HG03520 (cell line): ENCODE results near the gene TMEM9B.
A peak's percentile ranks its signal among the peaks of the same experiment; 100 is the strongest.
"Not testable (repeated sequence)": the region's sequence is repeated elsewhere in the genome, so short reads cannot be mapped to it uniquely, and the experiment has no call there.

Experiments used
- ATAC-seq: cut with Tn5 transposase; IDR thresholded peaks from one replicate; pipeline ENCODE4 v1.9.1; 2021; ENCODE audit warnings: mild to moderate bottlenecking, moderate library complexity; ENCODE audit not compliant: unreplicated experiment

TMEM9B gene

GRCh38 chr11:8973121-8973520 is 8.9 kb upstream of the TMEM9B start:
- ATAC-seq: no peak

GRCh38 chr11:8971924-8972316 is 7.7 kb upstream of the TMEM9B start:
- no peak for ATAC-seq

GRCh38 chr11:8971196-8971923 is 7.1 kb upstream of the TMEM9B start:
- no peak for ATAC-seq

GRCh38 chr11:8967184-8967583 is 2.9 kb upstream of the TMEM9B start:
- no peak for ATAC-seq

- ATAC-seq: peak; percentile 47
Observed at GRCh38 chr11:8963569-8964323, 496 bp downstream of the TMEM9B start.

- ATAC-seq: no peak
Observed at GRCh38 chr11:8962841-8963240, 1.4 kb downstream of the TMEM9B start.

GRCh38 chr11:8961401-8961800 is 2.8 kb downstream of the TMEM9B start:
- no peak for ATAC-seq

- peak; percentile 46 for ATAC-seq
Observed at GRCh38 chr11:8959546-8960166, 4.6 kb downstream of the TMEM9B start.

GRCh38 chr11:8956860-8957259 is 7.4 kb downstream of the TMEM9B start:
- no peak for ATAC-seq

- no peak for ATAC-seq
Observed at GRCh38 chr11:8948886-8949285, 15.4 kb downstream of the TMEM9B start.

GRCh38 chr11:8947230-8947943 is 16.9 kb downstream of the TMEM9B start:
- ATAC-seq: no peak

- no peak for ATAC-seq
Observed at GRCh38 chr11:8942518-8943066, 21.6 kb downstream of the TMEM9B start, which contains the start of gene ASCL3. Gene ASCL3, minus strand, starts transcription at chr11:8943016. Its CDS starts 4,855 bp downstream, at chr11:8938161.

GRCh38 chr11:8941341-8942103 is 22.7 kb downstream of the TMEM9B start:
- ATAC-seq: no peak

GRCh38 chr11:8937659-8938058 is 26.6 kb downstream of the TMEM9B start:
- ATAC-seq: no peak

- ATAC-seq: no peak
Observed at GRCh38 chr11:8937159-8937558, 27.1 kb downstream of the TMEM9B start.

GRCh38 chr11:8935789-8936188 is 28.5 kb downstream of the TMEM9B start:
- ATAC-seq: not testable (repeated sequence)

GRCh38 chr11:8934742-8935488 is 29.3 kb downstream of the TMEM9B start:
- no peak for ATAC-seq

- ATAC-seq: no peak
Observed at GRCh38 chr11:8933931-8934330, 30.3 kb downstream of the TMEM9B start.

GRCh38 chr11:8932564-8933180 is 31.6 kb downstream of the TMEM9B start, which contains the start of gene C11orf16:
Gene C11orf16, minus strand, starts transcription at chr11:8932947. Its CDS starts 639 bp downstream, at chr11:8932308.
- no peak for ATAC-seq
